ENCODE results near the gene THSD7A. TPM values are rescaled to one million over a fixed set of nuclear protein-coding genes. Genes with fewer than 3 reads are reported as not detected.

Gene THSD7A
- total and polyA plus RNA-seq, 4 donors: 0.15 to 2.7 (median 1.9) TPM

DNA sequence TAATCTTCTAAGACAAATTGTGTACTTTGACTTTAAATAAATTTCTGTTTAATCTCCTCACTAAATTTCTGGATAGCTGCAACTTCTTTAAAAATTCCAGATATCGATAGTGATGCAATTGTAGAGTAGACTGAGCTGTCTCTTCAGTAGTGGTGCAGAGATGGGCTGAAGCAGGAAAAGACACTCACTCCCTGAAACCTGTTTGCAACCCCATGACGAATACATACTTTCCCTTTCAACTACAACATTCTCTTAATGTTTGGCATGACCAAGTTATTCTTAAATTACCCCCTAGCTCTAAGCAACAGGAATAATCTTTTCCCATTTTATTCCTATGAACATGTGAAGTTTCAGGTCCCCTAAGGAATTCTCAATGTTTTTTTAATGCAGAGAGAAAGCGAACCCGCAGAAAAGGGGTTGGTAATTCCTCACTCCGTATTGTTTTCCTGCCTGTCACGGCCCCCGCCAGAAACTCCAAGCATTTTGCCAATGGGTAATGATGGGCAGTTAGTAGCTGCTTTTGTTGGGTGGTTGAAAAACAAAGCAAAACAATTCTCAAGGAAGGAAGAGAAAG, 1.3 kb downstream of the THSD7A start:
- WGBS: 3% methylated on average over 7 of the region's 7 CpGs
- peak overlapping the region; percentile 20 to 74 for H3K9ac ChIP-seq (ENCODE audit: low read depth in 1 of 2, low read length in 2 of 2)
- H3K9me3 ChIP-seq (ENCODE audit: control insufficient read depth in 4 of 4, low read length in 3 of 4): no peaks in the 10 kb centered on the region
- no peaks in the 10 kb centered on the region for H3K36me3 ChIP-seq (ENCODE audit: control insufficient read depth in 4 of 4, insufficient read depth in 3 of 4, low read depth in 1 of 4, low read length in 3 of 4)
- peak overlapping the region; percentile 22 to 80 (median 78) for H3K4me3 ChIP-seq (ENCODE audit: low read depth in 1 of 3, low read length in 3 of 3)
- DNase-seq (ENCODE audit: low spot score): no peak
- peaks cover 0 to 4% (median 3%) of the 10 kb centered on the region in 4 donors for H3K4me1 ChIP-seq (ENCODE audit: control insufficient read depth in 4 of 4, insufficient read depth in 4 of 4, low read length in 3 of 4)
- no peaks in the 10 kb centered on the region for H3K27me3 ChIP-seq (ENCODE audit: control insufficient read depth in 4 of 4, insufficient read depth in 4 of 4, low read length in 3 of 4)
- TF ChIP-seq RXRA (IDR thresholded peaks at IDR 0.05) (peak in 1 of 2 donors; percentile 8), GABPA (IDR thresholded peaks at IDR 0.05 in 1 of 2, conservative IDR thresholded peaks at IDR 0.05 in 1 of 2) (no peak)
- TF ChIP-seq, protein P1, sequence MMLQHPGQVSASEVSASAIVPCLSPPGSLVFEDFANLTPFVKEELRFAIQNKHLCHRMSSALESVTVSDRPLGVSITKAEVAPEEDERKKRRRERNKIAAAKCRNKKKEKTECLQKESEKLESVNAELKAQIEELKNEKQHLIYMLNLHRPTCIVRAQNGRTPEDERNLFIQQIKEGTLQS (IDR thresholded peaks at IDR 0.05): peak; percentile 10
- peak overlapping the region in 1 of 2 donors; percentile 48 for H3K27ac ChIP-seq (ENCODE audit: low read depth in 1 of 2, low read length in 2 of 2)

DNA sequence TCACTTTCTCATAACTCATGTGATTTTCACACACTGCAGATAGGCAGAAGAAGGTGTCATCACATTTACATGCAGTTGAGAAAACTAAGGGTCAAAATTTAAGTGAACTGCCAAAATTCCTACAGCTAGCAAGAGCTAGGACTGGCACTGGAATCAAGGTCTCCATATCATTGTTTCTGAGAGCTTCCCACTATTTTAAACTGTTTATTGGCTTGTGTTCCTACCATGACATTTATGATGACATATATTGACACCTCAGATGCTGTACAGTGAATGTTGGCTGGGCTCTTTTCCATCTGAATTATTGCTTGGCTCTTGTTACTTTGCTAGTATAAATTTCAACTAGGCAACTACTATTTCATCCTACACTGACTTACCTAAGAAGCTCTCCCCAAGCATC, 2.0 kb downstream of the THSD7A start:
- TF ChIP-seq, protein P1 (IDR thresholded peaks at IDR 0.05): no peak
- TF ChIP-seq, protein P2, sequence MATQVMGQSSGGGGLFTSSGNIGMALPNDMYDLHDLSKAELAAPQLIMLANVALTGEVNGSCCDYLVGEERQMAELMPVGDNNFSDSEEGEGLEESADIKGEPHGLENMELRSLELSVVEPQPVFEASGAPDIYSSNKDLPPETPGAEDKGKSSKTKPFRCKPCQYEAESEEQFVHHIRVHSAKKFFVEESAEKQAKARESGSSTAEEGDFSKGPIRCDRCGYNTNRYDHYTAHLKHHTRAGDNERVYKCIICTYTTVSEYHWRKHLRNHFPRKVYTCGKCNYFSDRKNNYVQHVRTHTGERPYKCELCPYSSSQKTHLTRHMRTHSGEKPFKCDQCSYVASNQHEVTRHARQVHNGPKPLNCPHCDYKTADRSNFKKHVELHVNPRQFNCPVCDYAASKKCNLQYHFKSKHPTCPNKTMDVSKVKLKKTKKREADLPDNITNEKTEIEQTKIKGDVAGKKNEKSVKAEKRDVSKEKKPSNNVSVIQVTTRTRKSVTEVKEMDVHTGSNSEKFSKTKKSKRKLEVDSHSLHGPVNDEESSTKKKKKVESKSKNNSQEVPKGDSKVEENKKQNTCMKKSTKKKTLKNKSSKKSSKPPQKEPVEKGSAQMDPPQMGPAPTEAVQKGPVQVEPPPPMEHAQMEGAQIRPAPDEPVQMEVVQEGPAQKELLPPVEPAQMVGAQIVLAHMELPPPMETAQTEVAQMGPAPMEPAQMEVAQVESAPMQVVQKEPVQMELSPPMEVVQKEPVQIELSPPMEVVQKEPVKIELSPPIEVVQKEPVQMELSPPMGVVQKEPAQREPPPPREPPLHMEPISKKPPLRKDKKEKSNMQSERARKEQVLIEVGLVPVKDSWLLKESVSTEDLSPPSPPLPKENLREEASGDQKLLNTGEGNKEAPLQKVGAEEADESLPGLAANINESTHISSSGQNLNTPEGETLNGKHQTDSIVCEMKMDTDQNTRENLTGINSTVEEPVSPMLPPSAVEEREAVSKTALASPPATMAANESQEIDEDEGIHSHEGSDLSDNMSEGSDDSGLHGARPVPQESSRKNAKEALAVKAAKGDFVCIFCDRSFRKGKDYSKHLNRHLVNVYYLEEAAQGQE (IDR thresholded peaks at IDR 0.05): no peak
- TF ChIP-seq NR2F2 (IDR thresholded peaks at IDR 0.05): no peak
- TF ChIP-seq SP1 (IDR thresholded peaks at IDR 0.05): no peak
- TF ChIP-seq FOXA2 (IDR thresholded peaks at IDR 0.05): no peak
- TF ChIP-seq, protein P3, sequence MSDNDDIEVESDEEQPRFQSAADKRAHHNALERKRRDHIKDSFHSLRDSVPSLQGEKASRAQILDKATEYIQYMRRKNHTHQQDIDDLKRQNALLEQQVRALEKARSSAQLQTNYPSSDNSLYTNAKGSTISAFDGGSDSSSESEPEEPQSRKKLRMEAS (IDR thresholded peaks at IDR 0.05): no peak
- TF ChIP-seq TAF1 (conservative IDR thresholded peaks at IDR 0.05): no peak
- TF ChIP-seq, protein P4, sequence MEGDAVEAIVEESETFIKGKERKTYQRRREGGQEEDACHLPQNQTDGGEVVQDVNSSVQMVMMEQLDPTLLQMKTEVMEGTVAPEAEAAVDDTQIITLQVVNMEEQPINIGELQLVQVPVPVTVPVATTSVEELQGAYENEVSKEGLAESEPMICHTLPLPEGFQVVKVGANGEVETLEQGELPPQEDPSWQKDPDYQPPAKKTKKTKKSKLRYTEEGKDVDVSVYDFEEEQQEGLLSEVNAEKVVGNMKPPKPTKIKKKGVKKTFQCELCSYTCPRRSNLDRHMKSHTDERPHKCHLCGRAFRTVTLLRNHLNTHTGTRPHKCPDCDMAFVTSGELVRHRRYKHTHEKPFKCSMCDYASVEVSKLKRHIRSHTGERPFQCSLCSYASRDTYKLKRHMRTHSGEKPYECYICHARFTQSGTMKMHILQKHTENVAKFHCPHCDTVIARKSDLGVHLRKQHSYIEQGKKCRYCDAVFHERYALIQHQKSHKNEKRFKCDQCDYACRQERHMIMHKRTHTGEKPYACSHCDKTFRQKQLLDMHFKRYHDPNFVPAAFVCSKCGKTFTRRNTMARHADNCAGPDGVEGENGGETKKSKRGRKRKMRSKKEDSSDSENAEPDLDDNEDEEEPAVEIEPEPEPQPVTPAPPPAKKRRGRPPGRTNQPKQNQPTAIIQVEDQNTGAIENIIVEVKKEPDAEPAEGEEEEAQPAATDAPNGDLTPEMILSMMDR (IDR thresholded peaks at IDR 0.05; ENCODE audit: low read depth, low read length, missing input control): no peak
- no peak overlapping the region for H3K9ac ChIP-seq (ENCODE audit: low read depth in 1 of 2, low read length in 2 of 2)
- H3K4me1 ChIP-seq (ENCODE audit: control insufficient read depth in 4 of 4, insufficient read depth in 4 of 4, low read length in 3 of 4): peaks cover 0 to 4% (median 3%) of the 10 kb centered on the region in 4 donors
- no peaks in the 10 kb centered on the region for H3K36me3 ChIP-seq (ENCODE audit: control insufficient read depth in 4 of 4, insufficient read depth in 3 of 4, low read depth in 1 of 4, low read length in 3 of 4)
- H3K9me3 ChIP-seq (ENCODE audit: control insufficient read depth in 4 of 4, low read length in 3 of 4): no peaks in the 10 kb centered on the region
- no peak overlapping the region for H3K27ac ChIP-seq (ENCODE audit: low read depth in 1 of 2, low read length in 2 of 2)
- no peak overlapping the region for H3K4me3 ChIP-seq (ENCODE audit: low read depth in 1 of 3, low read length in 3 of 3)
- no peak for DNase-seq (ENCODE audit: low spot score)
- H3K27me3 ChIP-seq (ENCODE audit: control insufficient read depth in 4 of 4, insufficient read depth in 4 of 4, low read length in 3 of 4): no peaks in the 10 kb centered on the region

DNA sequence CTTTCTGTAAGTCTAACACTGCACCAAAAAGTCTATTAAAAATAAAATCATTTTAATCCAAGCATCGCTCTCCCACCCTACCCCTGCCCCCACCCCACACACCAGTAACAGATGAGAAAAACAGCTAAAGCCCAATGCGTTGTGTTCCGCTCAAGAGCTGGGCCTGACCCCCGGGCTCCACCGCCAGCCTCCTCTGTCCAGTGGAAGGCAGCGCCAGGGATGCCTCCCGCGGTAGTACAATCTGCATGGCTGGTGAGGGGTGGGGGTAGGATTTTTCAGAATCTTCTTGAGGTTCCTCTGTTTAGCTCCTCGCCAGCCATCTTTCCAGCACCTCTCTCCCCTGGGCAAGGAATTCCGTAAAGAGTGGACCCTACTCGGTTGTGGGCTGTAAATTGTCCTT, 12.1 kb downstream of the THSD7A start:
- WGBS: 96% methylated on average over 11 of the region's 11 CpGs
- H3K9ac ChIP-seq (ENCODE audit: low read depth in 1 of 2, low read length in 2 of 2): no peak overlapping the region
- H3K27me3 ChIP-seq (ENCODE audit: control insufficient read depth in 4 of 4, insufficient read depth in 4 of 4, low read length in 3 of 4): no peaks in the 10 kb centered on the region
- no peaks in the 10 kb centered on the region for H3K36me3 ChIP-seq (ENCODE audit: control insufficient read depth in 4 of 4, insufficient read depth in 3 of 4, low read depth in 1 of 4, low read length in 3 of 4)
- no peak for DNase-seq (ENCODE audit: low spot score)
- no peak overlapping the region for H3K27ac ChIP-seq (ENCODE audit: low read depth in 1 of 2, low read length in 2 of 2)
- no peaks in the 10 kb centered on the region for H3K4me1 ChIP-seq (ENCODE audit: control insufficient read depth in 4 of 4, insufficient read depth in 4 of 4, low read length in 3 of 4)
- H3K4me3 ChIP-seq (ENCODE audit: low read depth in 1 of 3, low read length in 3 of 3): no peak overlapping the region
- no peaks in the 10 kb centered on the region for H3K9me3 ChIP-seq (ENCODE audit: control insufficient read depth in 4 of 4, low read length in 3 of 4)
- TF ChIP-seq HNF4A (conservative IDR thresholded peaks at IDR 0.05) (no peak), HNF4G (IDR thresholded peaks at IDR 0.05) (no peak), RXRA (IDR thresholded peaks at IDR 0.05) (no peak), YY1 (IDR thresholded peaks at IDR 0.05) (no peak), FOXA1 (IDR thresholded peaks at IDR 0.05) (no peak)
- TF ChIP-seq, protein P4 (IDR thresholded peaks at IDR 0.05; ENCODE audit: low read depth, low read length, missing input control): no peak
- TF ChIP-seq, protein P3 (IDR thresholded peaks at IDR 0.05): no peak
- TF ChIP-seq, protein P2 (IDR thresholded peaks at IDR 0.05): no peak

All from liver (tissue), 9 donors.